Cerebellar cortex (tissue), 1 donor: Measurements from ENCODE around the gene SMG7.
A peak's percentile ranks its signal among the peaks of the same experiment; 100 is the strongest.

Experiments used
- DNase-seq: peaks from one replicate; pipeline ENCODE4 v3.0.0-alpha.2; 2015; ENCODE audit warnings: low spot score

Gene SMG7

DNA sequence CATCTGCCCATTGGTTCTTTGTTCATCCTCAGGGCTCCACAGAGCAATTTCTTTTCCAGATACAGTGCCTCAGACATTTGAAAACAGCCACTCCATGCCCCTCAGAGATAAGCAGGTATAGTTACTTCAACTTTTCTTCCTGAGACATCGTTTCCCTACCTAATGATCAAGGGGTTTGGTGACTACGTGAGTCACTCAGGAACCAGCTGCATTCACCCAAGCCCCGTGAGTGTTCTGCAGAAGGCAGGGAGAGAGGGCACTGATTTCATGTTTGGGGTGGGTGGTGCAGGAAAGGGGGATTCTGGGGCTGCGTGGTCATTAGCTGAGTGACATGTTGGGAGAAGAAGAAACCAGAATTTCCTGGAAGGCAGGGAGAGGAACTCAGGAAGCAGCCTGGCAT is 93.0 kb downstream of the SMG7 start:
- no peak for DNase-seq

DNA sequence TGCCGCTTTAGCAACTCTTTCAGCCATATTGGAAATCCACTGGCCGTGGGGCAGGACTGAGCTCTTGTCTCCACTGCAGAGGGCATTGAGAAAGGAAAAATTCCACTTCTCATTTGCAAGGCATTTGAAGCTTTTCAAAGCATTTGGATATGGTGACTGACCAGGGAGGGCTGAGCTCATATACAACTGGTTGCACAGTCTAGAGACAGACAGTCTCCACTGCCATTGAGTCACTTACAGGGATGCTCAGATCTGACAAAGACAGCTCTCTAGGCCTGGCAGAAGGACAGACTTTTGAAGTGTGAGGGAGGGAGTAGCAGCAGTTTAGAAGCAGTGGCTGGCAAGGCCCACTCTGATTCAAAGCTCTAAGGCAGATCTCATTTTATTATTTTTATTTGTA is 93.7 kb downstream of the SMG7 start:
- no peak for DNase-seq

DNA sequence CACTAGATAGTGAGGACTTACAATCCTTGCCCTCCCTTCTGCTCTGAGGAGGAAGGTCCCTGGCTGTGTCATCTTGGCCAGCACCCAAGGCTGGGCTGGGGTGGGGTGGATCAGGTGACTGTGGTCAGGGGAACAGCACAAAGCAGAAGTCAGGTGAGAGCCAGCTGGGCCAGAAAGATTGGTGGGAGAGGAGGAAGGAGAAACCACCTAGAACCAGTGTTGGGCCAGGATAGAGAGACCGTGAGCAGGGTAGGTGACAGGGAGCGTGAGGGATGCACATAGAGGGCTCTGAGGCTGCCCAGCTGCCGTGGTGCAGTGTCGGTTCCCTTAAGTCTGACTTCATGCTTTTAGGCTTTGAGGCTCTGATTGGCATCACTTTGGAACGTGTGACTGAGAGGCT is 95.3 kb downstream of the SMG7 start:
- no peak for DNase-seq

DNA sequence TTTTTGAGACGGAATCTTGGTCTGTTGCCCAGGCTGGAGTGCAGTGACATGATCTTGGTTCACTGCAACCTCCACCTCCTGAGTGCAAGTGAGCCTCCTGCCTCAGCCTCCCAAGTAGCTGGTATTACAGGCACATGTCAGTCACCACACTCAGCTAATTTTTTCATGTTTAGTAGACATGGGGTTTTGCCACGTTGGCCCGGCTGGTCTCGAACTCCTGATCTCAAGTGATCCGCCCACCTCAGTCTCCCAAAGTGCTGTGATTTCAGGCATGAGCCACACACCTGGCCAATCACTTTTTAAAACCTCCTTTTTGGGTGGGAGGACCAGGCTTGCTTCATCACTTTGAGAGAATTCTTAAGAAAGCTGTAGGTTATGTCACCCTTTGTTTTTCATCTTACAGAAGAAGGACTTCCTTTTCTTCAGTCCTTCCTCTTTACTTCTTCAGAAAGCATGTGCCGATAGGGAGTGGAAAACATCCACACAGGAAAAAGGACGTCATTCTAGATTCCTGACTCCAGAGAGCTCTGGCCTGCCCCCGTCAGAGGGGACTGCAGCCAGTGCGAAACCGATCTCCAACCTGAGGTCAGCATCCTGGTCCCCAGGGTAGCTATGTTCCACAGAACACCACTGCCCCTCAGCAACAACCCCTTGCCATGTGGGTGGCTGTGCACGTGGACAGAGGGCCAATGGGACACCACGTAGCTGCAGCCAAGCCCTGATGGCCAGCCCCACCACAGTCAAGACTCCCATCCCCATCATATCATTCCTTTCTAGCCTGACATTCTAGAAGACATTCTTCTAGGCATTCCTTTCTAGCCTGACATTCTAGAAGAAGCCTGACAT is 96.1 kb downstream of the SMG7 start:
- no peak for DNase-seq

DNA sequence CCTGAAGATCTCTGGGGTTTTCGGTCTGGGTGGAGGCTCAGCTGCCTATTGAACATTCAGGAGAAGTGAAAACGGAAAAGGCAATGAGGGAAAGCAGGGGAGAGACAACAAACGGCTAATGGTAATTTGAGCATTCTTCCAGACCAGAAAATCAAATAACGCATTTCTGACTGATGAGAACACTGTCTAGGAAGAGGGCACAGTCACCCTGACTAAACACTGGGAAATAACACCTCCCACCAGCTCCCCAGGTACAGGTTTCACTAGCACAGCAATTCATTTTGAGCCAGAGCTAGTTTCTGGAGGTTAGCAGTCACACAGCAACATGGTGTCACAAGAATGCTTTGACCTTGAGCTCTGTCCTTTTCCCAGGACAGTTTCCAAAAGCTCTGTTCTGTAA is 96.8 kb downstream of the SMG7 start:
- DNase-seq, result no peak

DNA sequence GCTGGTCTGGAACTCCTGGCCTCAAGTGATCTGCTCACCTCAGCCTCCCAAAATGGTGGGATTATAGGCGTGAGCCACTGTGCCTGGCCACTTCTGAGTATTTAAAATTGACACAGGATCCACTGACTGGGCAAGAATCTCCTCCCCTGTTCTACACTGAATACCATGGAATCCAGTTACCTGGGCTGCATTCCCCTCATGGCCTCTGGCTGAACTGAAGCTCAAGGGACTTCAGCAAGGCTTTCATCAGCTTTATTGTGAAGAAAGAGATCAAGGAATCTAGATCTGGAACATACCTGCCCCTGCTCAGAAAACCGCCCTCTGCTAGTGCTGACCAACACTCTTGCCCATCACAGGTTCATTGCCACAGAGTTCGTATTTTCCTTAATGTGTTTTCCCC is 97.5 kb downstream of the SMG7 start:
- DNase-seq, result no peak

DNA sequence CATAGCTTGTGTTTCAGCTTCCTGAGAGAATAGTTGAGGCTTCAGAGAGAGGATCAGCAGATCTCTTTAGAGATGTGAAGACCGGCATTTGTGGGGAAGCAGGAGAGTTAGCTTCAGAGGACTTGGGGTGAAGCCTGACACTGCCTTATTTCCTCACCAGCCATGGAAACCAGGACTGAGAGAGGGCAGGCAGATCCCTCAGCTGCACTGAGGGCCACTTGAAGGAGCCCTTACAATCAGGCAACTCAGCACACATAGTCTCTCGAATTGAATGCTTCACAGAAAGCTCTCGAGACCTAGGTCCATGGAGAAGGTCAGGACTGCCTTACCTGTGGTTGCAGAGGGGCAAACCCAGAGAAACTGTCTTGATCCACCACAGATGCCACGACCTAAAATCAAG is 98.2 kb downstream of the SMG7 start:
- no peak for DNase-seq

DNA sequence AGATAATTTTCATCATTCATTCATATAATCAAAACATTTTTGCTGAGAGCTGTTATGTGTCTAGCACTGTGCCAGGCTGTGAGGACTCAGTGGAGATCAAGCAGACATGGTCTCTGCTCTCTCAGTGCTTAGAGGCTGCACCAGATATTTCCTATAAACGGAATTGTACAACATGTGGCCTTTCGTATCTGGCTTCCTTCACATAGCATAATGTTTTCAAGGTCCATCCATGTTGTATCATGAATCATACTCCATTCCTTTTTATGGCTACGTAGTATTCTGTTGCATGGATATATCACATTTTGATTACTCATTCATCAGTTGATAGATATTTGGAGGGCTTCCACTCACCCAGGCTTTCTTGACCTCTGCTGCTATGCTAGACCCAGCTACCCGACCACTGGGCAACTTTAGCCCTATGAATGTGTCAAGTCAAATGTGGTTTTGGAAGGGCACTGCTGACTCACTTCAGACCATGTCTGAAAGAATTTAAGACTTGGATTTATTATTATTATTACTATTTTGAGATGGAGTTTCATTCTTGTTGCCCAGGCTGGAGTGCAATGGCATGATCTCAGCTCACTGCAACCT is 99.5 kb downstream of the SMG7 start:
- no peak for DNase-seq

DNA sequence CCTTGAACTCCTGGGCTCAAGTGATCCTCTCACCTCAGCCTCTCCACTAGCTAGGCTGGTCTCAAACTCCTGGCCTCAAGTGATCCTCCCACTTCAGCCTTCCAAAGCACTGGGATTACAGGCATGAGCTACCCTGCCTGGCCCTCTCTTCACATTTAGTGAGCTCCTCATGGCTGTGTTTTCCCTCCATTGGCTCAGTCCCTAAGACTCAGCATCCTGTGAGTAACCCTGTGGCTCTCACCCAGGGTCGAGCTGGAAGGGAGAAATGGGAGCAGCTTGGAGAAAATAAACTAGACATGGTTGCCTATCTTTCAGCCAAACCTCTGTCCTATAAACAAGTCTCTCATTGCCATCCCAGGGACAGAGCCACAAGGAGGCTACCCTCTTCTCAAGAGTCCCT is 100.4 kb downstream of the SMG7 start:
- DNase-seq, result no peak

DNA sequence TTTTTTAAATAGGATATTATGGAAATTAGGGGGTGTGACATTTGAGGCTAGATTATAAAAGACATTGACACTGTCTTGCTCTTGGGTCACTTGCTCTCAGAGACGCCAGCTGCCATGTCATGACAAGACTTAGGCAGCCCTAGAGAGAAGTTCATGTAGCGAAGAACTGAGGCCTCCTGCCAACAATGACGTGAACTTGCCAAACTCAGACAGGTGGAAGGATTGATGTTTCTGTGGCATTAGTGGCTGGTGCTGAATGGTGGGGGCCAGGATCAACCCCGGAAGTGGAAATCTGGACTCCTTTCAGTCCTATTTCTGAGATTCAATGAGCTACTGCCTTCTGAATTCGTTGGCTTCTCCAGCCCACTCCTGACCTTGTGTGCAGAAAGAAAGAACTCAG is 103.3 kb downstream of the SMG7 start:
- no peak for DNase-seq

DNA sequence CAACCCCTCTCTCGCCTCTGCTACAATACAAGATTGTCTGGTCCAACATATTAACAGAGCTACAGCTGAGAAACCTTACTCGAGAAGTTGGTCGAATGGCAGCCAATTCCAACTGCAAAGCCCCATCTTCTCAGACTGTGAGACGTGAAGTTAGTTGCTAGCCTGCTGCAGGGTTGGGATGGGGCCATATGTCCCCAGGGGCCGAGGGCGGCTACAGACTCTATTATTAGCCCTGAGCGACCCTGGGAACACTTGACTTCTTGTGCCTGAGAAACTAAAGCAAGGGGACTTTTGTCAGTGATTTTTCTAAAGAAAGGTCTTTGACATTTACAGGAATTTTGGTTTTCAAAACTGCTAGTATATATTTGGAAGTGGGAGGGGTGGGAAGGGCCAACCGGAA is 104.2 kb downstream of the SMG7 start:
- DNase-seq, result no peak

DNA sequence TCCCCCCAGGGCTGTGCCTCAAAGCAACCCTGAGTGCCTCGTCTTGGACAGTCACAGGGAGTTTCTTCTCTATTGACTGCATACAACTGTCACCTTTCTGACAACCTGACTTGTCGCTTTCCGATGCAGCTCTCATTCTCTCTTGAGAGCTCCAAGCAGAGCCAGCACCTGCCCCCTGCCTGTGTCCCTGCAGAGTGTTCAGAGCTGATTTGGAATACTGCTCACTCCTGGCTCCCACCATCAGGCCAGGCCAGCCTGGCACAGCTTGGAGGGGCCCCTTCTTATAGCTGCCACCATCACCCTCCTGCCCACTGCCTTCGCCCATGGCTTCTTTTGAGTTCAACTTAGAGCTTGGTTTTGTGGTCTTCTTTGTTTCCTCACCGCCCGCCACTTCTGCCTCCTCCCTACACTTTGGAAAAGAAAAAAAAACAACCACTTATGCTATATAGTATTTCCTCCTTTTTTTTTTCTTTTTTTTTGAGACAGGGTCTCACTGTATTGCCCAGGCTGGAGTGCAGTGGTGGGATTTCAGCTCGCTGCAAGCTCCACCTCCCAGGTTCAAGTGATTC is 105.7 kb downstream of the SMG7 start:
- DNase-seq, result no peak

DNA sequence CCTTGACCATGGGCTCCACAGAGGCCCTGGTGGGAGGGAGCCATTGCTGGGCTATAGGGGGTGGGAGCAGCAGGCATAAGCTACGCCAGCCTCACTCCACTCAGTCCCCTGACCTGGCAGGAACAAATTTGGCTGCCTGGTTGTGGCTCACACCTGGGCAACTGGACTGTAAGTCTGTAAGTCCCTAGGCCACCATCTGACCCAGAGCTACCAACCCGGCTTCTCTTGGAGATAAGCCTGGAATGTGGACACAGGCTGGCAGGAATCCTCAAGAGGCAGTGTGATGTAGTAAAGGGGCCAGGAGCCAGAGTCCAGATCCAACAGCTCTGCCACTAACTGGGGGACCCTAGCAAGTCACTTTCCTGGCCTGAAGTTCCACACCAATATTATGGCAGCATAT is 106.6 kb downstream of the SMG7 start:
- DNase-seq, result no peak

DNA sequence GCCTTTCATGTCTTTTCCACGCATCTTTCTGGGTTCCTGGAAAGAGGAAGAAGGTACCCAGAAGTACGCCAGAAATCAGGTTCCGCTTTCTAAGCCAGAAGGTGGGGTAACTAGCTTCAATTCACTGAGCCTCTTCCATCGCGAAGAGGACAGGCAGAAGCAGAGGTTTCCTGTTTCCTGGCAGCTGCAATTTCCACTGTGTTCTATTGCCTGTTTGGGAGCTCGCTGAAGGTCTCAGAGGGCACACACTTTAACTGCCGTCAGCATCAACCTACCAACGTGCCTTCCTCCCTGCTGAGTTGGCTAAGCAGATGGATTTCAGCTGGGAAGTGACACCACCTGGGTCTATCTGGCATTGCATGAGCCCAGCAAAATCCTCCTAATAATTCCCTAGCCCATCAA is 108.0 kb downstream of the SMG7 start:
- peak; percentile 7 for DNase-seq

DNA sequence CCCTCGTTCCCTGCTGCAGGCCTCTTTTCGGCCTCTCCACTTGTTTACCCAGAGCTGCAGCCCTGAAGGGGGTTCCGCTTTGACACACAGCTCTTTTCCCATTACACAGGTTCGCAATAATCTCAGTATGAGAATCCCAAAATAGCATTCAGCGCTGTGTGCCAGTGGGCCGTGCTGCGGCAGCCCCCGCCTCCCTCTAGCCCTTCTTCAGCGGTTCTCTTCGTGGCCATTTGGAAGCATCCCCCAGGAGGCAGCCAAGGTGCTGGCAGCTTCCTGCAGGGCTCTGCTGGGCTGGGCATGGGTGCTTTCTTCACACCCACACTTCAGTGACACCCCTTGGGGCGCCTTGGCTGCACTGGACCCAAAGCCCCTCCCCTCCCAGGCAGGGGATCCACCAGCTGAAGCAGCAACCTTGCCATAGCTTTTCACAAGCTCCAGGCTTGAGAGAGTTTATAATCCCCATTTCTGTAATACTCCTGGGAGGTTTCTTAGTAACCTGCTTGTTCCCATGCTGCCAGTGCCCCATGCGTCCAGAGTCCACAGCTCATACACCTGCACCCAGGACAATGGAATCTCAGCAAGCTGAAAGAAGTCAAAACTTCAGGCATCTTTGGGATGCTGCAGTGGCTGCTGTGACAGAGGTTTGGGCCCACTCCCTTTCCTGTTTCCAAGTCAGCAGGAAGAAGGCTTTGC is 109.9 kb downstream of the SMG7 start:
- no peak for DNase-seq

DNA sequence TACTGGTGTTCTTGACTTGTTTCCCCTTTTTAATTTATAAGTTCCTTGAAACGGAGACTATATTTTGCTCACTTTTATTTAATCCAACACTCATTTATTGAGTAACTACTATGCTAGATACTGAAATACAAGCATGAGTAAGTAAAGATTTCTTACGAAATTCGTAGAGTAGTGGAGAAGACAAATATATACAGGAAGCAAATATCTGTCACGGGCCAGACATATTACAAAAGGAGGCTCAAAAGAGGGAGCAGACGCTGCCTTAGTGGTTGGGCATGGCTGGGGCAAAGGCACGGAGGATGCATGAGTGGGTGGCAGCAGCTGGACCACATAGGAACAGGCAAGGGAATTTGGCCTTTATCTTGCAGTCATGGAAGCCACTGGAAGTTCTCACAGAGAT is 111.2 kb downstream of the SMG7 start:
- DNase-seq, result no peak

DNA sequence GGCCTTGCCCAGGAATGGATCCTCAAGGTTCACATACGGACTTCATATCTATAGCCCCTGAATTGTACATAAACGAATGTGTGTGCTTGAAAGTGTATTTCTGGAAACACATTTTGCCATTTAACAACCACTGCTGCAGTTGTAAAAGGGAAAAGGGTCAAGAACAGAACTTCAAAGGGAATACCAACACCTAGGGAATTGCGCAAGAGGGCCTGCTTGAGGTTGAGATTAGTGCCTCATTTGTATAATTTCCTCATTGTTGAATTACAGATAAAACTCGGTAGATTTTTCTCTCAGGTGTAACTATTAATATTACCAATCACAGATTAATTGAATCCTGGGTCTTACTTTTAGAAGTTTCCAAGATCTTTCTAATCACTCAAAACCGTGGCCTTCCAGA is 111.8 kb downstream of the SMG7 start:
- DNase-seq, result no peak

DNA sequence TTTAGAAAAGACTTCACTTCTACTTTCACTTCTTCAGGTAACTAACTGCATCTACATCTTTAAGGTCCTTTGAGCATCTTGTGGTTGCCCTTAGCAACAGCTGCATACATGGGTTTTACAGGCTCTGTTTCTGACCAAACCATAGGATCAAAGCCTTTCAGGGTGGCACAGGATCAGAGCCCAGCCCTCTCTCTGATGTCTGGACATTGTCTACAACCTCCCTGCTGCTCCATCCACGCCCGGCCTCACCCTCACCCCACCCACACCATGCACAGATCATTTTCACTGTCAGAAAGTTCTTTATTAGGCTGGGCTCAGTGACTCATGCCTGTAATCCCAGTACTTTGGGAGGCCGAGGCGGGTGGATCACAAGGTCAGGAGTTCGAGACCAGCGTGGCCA is 112.7 kb downstream of the SMG7 start:
- DNase-seq, result no peak

DNA sequence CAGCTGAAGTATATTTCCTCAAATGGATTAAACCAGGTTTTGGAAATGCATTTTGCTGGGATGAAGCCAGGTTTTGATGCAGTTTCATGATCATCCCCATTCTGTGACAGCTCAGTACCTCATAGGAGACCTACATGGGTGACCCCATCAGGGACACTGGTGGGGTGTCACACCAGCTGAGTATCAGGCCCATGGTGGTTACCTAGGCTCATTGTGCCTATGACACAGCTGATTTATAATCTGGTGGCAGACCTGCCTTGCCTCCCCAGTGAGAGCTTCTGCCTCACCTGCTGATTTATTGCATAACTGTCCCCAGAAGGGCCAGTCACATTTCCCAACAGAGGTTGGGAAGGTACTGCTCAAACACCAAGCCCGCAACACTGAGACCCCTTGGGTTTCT is 114.2 kb downstream of the SMG7 start:
- DNase-seq, result no peak

DNA sequence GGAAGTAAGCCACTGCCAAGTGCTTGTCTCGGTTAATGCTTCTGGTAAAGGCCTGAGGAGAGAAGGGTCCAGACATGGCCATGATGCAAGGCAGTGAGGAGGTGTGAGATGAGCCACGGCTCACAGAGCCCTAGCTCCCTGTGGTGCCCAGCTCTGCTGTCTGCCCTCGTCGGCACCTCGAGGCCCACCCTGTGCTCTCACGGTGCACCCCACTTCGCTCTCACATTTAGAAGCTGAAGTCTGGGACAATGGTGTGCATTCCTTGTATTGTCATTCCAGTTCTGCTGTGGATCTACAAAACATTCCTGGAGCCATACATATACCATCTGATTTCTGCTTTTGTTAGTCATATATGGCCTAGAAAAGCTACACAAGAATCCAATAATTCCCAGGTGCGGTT is 114.6 kb downstream of the SMG7 start:
- no peak for DNase-seq

DNA sequence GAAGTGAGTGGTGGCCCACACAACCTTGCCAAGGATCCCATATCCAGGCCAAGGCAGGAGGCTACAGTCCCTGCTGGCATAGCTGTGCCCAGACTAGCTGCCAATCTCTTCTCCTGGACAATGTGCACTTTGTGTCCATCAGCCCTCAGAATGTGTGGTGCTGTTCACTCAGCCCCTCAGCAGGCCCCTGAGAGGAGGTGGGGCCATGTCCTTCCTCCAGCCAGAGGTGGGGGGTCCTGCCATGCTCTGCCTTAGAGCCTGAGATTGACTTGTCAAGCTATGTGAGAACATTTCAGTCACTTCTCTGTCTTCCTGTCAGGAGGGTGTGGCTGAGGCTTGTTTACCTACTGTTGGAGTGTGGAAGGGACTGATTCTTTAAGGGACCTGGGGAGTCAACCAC is 116.5 kb downstream of the SMG7 start:
- DNase-seq, result no peak

DNA sequence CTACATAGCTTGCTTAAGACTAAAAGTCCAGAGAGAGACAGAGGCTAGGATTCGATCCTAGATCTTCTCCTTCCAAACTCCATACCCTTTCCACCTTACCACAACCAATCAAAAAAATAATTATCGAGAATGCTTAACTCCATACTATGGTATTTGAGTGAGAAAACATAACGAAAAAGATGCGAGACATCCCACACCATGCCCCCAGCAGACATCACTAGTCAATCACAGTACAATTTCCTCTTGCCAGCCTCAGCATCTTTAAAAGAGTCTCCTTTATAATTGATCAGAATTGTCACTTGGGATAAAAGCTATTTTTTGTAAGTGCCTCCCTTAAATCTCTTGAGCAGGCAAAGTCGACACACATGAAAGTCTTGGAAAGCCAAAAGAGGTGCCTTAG is 117.1 kb downstream of the SMG7 start:
- DNase-seq, result no peak

DNA sequence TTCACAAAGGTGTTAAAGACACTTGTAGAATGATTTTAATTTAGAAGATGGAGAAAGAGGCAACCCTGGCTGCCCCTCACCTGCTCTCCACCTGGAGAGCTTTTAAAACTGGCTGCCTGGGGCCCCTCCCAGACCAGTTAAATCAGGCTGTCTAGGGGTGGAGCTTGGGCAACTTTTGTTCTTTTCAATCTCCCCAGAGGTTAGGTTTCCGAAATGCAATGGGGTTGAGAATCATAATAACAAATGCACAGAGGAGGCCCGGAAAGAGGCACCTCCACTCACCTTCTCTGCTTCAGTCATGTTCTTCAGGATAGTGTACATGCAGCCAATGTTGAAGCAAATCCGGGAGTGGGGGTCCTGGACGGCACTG is 117.6 kb downstream of the SMG7 start:
- DNase-seq, result no peak
